Upper lobe of left lung (tissue), 4 donors: ENCODE data around the gene MCTP2.

Experiments used
- CTCF ChIP-seq, 6 experiments: fragments of 450-650 bp in 4 of 6; fragments of 200-600 bp in 2 of 6; sonication (generic) in 2 of 6; IDR thresholded peaks; one replicate each; pipeline ENCODE4 v1.5.1; 2016 to 2019; ENCODE audit warnings: antibody characterized with exemption in 6 of 6
- EP300 ChIP-seq, 4 donors: sonication (generic); formaldehyde crosslinking; IDR thresholded peaks; one replicate each; pipeline ENCODE4 v1.5.1; 2017; ENCODE audit warnings: antibody characterized with exemption in 4 of 4, control low read depth in 2 of 4
- POLR2A ChIP-seq, 4 donors: fragments of 450-650 bp; IDR thresholded peaks; one replicate each; pipeline ENCODE4 v1.5.1; 2016 to 2017; ENCODE audit warnings: antibody characterized with exemption in 4 of 4, mild to moderate bottlenecking in 2 of 4
- POLR2AphosphoS5 ChIP-seq, 2 donors: sonication (generic); formaldehyde crosslinking; IDR thresholded peaks; one replicate each; pipeline ENCODE4 v1.5.1; 2017; ENCODE audit warnings: antibody characterized with exemption in 2 of 2

- TF ChIP-seq CTCF (IDR thresholded peaks at IDR 0.05) (no peak), POLR2A (IDR thresholded peaks at IDR 0.05) (no peak), EP300 (IDR thresholded peaks at IDR 0.05) (no peak), POLR2AphosphoS5 (IDR thresholded peaks at IDR 0.05) (no peak)
Observed at GRCh38 chr15:94198633-94199032, 32.7 kb upstream of the MCTP2 start.
